ENCODE results near the gene GPR18.
"Not testable (repeated sequence)": the region's sequence is repeated elsewhere in the genome, so short reads cannot be mapped to it uniquely, and the experiment has no call there.

Gene GPR18

DNA sequence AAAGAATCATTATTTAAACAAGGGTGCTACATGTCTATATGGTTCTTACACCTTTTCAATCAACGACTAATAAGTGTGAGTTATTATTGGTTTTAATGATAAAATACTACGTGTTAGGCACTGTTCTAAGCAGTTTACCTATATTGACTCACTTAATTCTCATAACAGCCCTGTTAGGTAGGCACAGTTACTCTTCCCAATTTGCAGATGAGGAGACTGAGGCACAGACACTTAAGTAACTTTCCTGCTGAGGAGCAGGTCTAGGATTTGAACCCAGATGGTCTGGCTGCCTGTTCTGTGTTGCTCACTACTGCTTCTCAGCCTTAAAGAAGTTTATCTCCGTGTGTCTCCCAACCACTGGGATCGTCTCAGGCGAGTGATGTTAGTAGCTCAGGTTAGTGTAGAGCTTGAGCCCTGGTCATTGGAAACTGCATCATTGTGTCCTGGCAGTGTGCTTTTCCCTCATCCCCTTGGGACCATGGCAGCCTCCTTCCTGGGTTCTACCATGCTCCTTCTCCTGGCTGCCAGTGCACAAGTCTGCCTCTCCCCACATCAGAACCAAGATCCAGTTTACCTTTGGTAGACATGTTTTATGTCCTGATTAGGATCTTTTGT lies 46.7 kb downstream of the GPR18 start:
- no peak for DNase-seq (ENCODE audit: extremely low read depth in 1 of 2, low read depth in 1 of 2)

DNA sequence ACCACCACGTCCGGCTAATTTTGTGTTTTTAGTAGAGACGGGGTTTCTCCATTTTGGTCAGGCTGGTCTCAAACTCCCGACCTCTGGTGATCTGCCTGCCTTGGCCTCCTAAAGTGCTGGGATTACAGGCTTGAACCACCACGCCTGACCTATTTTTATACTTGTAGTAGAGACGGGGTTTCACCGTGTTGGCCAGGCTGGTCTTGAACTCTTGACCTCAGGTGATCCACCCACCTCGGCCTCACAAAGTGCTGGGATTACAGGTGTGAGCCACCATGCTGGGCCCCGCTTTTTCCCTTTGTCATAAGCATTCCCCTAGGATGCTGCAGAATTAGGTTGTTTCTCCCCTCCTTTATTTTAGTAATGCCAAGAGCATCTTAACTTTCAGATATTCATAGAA lies 47.6 kb downstream of the GPR18 start:
- DNase-seq (ENCODE audit: extremely low read depth in 1 of 2, low read depth in 1 of 2) = not testable (repeated sequence)

DNA sequence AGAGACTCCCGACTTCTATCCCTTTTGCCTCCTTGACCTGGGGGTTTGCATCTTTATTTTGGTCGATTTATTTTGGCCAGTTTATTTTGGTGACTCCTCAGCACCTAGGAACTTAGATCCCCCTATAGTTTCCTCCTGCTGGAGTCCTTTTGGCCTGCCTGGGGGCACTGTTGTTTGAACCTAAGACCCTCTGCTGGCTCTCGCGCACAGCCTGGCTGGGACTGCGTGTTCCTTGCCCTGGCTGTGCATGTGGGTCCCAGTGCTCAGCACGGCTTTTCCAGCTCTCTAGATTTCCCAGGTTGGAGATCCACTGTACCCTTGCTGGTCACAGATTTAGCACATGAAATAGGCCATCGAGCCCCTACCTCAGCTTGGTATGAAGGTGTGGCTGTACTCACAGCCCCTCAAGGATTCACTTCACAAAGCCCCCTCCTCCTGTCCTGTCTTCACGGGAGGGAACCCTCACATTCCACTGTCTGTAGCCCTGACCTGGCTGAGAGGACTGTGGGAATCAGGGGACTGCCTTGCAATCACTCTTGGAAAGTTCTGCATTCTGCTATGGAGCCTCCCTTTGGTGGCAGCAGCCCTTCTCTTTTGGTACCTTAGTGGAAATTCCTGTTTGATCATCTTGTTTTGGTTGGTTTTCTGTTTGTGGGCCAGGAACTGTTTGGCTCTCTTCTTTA lies 49.2 kb downstream of the GPR18 start:
- DNase-seq (ENCODE audit: extremely low read depth in 1 of 2, low read depth in 1 of 2) = no peak

DNA sequence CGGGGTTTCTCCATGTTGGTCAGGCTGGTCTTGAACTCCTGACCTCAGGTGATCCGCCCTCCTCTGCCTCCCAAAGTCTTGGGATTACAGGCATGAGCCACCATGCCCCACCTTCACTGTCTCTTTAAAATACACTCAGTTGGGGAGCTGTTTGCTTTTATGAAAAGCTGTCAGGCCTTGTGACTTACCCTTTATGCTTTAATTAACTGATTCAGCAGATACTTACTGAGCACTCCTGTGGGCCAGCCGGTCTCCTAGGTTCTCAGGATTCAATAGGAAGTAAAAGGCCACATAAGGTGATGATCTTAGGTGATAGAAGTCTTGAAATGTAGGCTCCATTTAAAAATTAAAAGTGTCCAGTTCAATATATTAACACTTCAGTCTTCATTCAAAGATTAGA lies 50.0 kb downstream of the GPR18 start:
- DNase-seq (ENCODE audit: extremely low read depth in 1 of 2, low read depth in 1 of 2) = no peak

DNA sequence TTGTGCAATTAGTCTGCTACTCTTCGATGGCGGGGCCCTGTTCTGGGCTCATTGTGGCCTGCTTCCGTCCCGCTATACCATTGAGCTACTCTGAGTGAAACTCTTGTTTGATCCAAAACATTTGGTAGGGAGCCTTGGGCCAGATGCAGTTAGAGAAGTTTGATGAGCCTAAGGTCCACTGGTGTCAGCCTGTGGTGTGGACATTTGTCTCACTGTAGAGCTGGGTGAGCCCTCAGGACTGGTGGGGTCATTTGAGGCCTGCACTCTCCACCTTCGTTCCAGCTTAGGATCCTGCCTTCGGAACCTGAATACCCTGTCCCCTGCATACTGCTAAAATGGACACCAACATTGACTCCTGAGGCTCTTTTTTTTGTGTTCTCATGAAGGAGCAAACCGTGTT lies 50.7 kb downstream of the GPR18 start:
- DNase-seq (ENCODE audit: extremely low read depth in 1 of 2, low read depth in 1 of 2) = no peak

DNA sequence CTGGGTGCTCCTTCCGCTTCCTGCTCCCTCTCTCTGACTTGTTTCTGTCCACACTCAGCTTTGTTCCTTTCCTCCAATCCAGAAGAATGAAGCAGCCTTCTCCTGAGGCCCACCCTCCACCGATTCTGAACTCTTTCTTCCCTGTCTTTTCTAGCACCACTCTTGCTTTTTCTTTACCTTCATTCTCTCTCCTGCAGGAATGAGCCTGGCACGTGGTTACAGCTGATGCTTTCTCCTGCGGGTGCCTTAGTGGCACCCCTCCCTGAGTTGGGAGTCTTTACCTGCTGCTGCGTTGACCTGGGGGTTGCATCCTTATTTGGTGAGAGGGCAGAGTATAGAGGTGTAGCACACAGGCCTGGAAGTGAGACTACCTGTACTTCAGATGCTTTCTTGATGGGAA lies 51.3 kb downstream of the GPR18 start:
- DNase-seq (ENCODE audit: extremely low read depth in 1 of 2, low read depth in 1 of 2) = no peak

DNA sequence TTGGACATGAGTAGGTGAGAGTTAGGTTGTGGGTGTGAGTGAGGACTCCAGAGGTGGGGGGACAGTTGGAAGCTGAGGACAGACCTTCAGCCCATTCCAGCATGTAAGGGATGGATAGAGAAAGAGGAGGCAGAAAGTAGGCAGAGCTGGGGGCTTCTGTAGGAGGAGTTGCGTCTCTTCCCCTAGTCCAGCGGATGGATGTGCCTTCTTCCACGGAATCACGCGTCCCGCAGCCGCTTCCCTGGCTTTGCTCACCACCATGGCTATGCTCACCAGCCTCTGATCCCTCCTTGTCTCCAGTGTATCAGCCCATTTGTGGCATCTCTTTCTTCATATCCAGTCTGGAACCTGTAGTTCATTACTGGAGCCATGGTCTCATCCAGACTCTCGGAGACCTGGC lies 52.0 kb downstream of the GPR18 start:
- no peak for DNase-seq (ENCODE audit: extremely low read depth in 1 of 2, low read depth in 1 of 2)

DNA sequence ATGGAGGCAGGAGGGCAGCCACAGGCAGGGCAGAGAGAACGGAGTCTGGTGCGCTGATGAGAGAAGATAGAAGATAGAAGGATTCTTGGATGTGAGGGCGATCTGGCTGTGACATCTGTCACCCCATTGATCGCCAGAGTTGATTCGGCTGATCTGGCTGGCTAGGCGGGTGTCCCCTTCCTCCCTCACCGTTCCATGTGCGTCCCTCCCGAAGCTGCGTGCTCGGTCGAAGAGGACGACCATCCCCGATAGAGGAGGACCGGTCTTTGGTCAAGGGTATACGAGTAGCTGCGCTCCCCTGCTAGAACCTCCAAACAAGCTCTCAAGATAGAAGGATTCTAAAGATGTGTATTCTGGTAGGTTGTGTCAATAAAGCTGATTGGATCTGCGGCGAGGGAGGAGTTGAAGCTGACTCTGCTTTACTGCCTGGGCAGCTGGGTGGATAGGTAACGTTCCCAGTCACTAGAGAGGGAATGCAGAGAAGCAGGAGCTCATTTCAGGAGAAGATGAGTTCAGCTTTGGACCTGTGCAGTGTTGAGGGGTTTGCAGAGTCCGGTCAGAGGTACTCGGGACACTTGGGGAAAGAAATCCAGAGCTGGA lies 52.5 kb downstream of the GPR18 start:
- no peak for DNase-seq (ENCODE audit: extremely low read depth in 1 of 2, low read depth in 1 of 2)
